ENCODE measurements around the gene DNM3. TPM values are rescaled to one million over a fixed set of nuclear protein-coding genes. Genes with fewer than 3 reads are reported as not detected.
A peak's percentile ranks its signal among the peaks of the same experiment; 100 is the strongest.

Gene DNM3
- total and polyA plus RNA-seq, 10 of the 15 experiments (the other 5 are each of a cell fraction or from before 2014, with no cell fraction given) = 0.03 to 1.5 (median 0.08) TPM; not detected in 3

GRCh38 chr1:172340520-172340919, 499.2 kb downstream of the DNM3 start (continued):
- TF ChIP-seq IKZF2 (IDR thresholded peaks at IDR 0.05) (peak; percentile 51 to 58), MXI1 (IDR thresholded peaks at IDR 0.05; ENCODE audit: low read depth, low read length) (no peak), MAX (IDR thresholded peaks at IDR 0.05; ENCODE audit: low read depth, low read length) (no peak), CREB1 (IDR thresholded peaks at IDR 0.05; ENCODE audit: low read depth) (no peak), ZZZ3 (IDR thresholded peaks at IDR 0.05; ENCODE audit: control insufficient read depth, insufficient read length, low read depth) (no peak), HCFC1 (IDR thresholded peaks at IDR 0.05; ENCODE audit: low read length) (no peak), RAD51 (IDR thresholded peaks at IDR 0.05) (no peak), RUNX3 (IDR thresholded peaks at IDR 0.05; ENCODE audit: low read length) (peak; percentile 31; the same call in 1 of the 2 replicates), YBX1 (IDR thresholded peaks at IDR 0.05) (no peak), IKZF1 (conservative IDR thresholded peaks at IDR 0.05) (peak; percentile 61; the same call in 1 of the 2 replicates), JUND (IDR thresholded peaks at IDR 0.05; ENCODE audit: low read depth, low read length) (no peak), RAD21 (IDR thresholded peaks at IDR 0.05; ENCODE audit: insufficient read depth, low read depth, low read length) (no peak), ATF2 (IDR thresholded peaks at IDR 0.05; ENCODE audit: low read length) (peak; percentile 68; the same call in 1 of the 2 replicates), SMARCA5 (IDR thresholded peaks at IDR 0.05) (no peak), POLR2AphosphoS5 (IDR thresholded peaks at IDR 0.05; ENCODE audit: low read length) (no peak), CEBPB (IDR thresholded peaks at IDR 0.05; ENCODE audit: borderline replicate concordance in 1 of 2, low read depth in 2 of 2, low read length in 2 of 2) (no peak), CHD4 (IDR thresholded peaks at IDR 0.05) (no peak), ZBTB40 (IDR thresholded peaks at IDR 0.05; ENCODE audit: borderline replicate concordance) (no peak), KDM1A (IDR thresholded peaks at IDR 0.05; ENCODE audit: borderline replicate concordance) (no peak), ZNF217 (IDR thresholded peaks at IDR 0.05) (no peak), CBX5 (IDR thresholded peaks at IDR 0.05; ENCODE audit: low read depth) (no peak), SUZ12 (IDR thresholded peaks at IDR 0.05; ENCODE audit: unreplicated experiment) (no peak), BACH1 (IDR thresholded peaks at IDR 0.05; ENCODE audit: borderline replicate concordance) (no peak)

Data from GM12878 (cell line).